WTC11 (cell line): ENCODE results near the gene CCNF. TPM values are rescaled to one million over a fixed set of nuclear protein-coding genes. Genes with fewer than 3 reads are reported as not detected.
"Not testable (repeated sequence)": the region's sequence is repeated elsewhere in the genome, so short reads cannot be mapped to it uniquely, and the experiment has no call there.

ENCODE experiments used
- ATAC-seq: fragments of 200-7000 bp; cut with Tn5 transposase; 2 replicates; pipeline ENCODE4 v1.10.0; 2021; ENCODE audit warnings: mild to moderate bottlenecking, moderate library complexity
- CTCF ChIA-PET: fragments of 300-600 bp; sonication (Branson Sonifier 250); formaldehyde crosslinking; loops from one replicate; lab custom pipeline; 2021; ENCODE audit warnings: antibody characterized with exemption; lab: Charles Lee
- POLR2A ChIA-PET: fragments of 350-600 bp; sonication (Branson Sonifier 250); formaldehyde crosslinking; loops from one replicate; lab custom pipeline; 2021; ENCODE audit warnings: antibody characterized with exemption; lab: Charles Lee
- DNase-seq: peaks from one replicate; pipeline ENCODE4 v3.0.0; 2021; ENCODE audit warnings: low spot score
- H3K27ac Mint-ChIP-seq: 2 replicates; pipeline ENCODE4 v1.8.0; 2021; ENCODE audit warnings: mixed read lengths
- H3K27me3 Mint-ChIP-seq: 2 replicates; pipeline ENCODE4 v1.8.0; 2021; ENCODE audit warnings: low read depth, mild to moderate bottlenecking, moderate library complexity, mixed read lengths
- H3K36me3 Mint-ChIP-seq: 2 replicates; pipeline ENCODE4 v1.8.0; 2021; ENCODE audit warnings: mixed read lengths
- H3K4me1 Mint-ChIP-seq: 2 replicates; pipeline ENCODE4 v1.8.0; 2022; ENCODE audit warnings: mixed read lengths
- H3K4me3 Mint-ChIP-seq: 2 replicates; pipeline ENCODE4 v1.8.0; 2021; ENCODE audit warnings: mild to moderate bottlenecking, moderate library complexity, mixed read lengths
- H3K9me3 Mint-ChIP-seq: 2 replicates; pipeline ENCODE4 v1.8.0; 2021; ENCODE audit warnings: mixed read lengths
- ETV6 ChIP-seq: sonication (generic); formaldehyde crosslinking; IDR thresholded peaks from 2 replicates; pipeline ENCODE4 v1.8.1; 2022; ENCODE audit warnings: mild to moderate bottlenecking, missing genetic modification reagents
- FOXJ3 ChIP-seq: sonication (generic); formaldehyde crosslinking; IDR thresholded peaks from 2 replicates; pipeline ENCODE4 v1.9.0; 2021; ENCODE audit warnings: missing genetic modification reagents, mild to moderate bottlenecking, borderline replicate concordance
- GTF2I ChIP-seq: fragments of 250-450 bp; sonication (Bioruptor Pico); conservative IDR thresholded peaks from 2 replicates; pipeline ENCODE4 v1.4.0; 2021; ENCODE audit warnings: mild to moderate bottlenecking
- HMGA2 ChIP-seq: fragments of 250-450 bp; sonication (Bioruptor Pico); IDR thresholded peaks from 2 replicates; pipeline ENCODE4 v1.4.0; 2021; ENCODE audit warnings: mild to moderate bottlenecking, moderate library complexity
- NFATC4 ChIP-seq: fragments of 250-450 bp; sonication (Bioruptor Pico); IDR thresholded peaks from 2 replicates; pipeline ENCODE4 v1.9.0; 2021; ENCODE audit warnings: mild to moderate bottlenecking
- NR2C2 ChIP-seq: sonication (generic); formaldehyde crosslinking; IDR thresholded peaks from 2 replicates; pipeline ENCODE4 v1.8.0; 2022; ENCODE audit warnings: mild to moderate bottlenecking, missing genetic modification reagents
- PRRX2 ChIP-seq: fragments of 250-450 bp; sonication (Bioruptor Pico); IDR thresholded peaks from 2 replicates; pipeline ENCODE4 v1.8.0; 2021; ENCODE audit warnings: mild to moderate bottlenecking
- ZNF416 ChIP-seq: fragments of 250-450 bp; sonication (Bioruptor Pico); IDR thresholded peaks from 2 replicates; pipeline ENCODE4 v1.9.0; 2021; ENCODE audit warnings: mild to moderate bottlenecking, inconsistent platforms
- total RNA-seq: library from RNA; stranded (reverse); gene quantifications from 3 replicates; pipeline ENCODE4 v1.2.3, GENCODE V29; 2021
- TF ChIP-seq, protein P1 (sequence below): sonication (generic); formaldehyde crosslinking; IDR thresholded peaks from 2 replicates; pipeline ENCODE4 v1.8.0; 2023; ENCODE audit warnings: mild to moderate bottlenecking, missing genetic modification reagents
- TF ChIP-seq, protein P2 (sequence below): fragments of 250-450 bp; sonication (Bioruptor Pico); IDR thresholded peaks from 2 replicates; pipeline ENCODE4 v1.9.0; 2021; ENCODE audit warnings: mild to moderate bottlenecking
- TF ChIP-seq, protein P3 (sequence below): sonication (generic); formaldehyde crosslinking; IDR thresholded peaks from 2 replicates; pipeline ENCODE4 v1.8.1; 2022; ENCODE audit warnings: missing genetic modification reagents, borderline replicate concordance
- TF ChIP-seq, protein P4 (sequence below): fragments of 200-600 bp; IDR thresholded peaks from 2 replicates; pipeline ENCODE4 v1.8.0; 2022; ENCODE audit warnings: antibody characterized with exemption
- TF ChIP-seq, protein P5 (sequence below): sonication (generic); formaldehyde crosslinking; IDR thresholded peaks from 2 replicates; pipeline ENCODE4 v1.8.1; 2023; ENCODE audit warnings: mild to moderate bottlenecking, missing genetic modification reagents, borderline replicate concordance
- TF ChIP-seq, protein P6 (sequence below): sonication (generic); formaldehyde crosslinking; IDR thresholded peaks from 2 replicates; pipeline ENCODE4 v1.8.0; 2022; ENCODE audit warnings: mild to moderate bottlenecking, missing genetic modification reagents

CCNF gene
- total RNA-seq, 1 experiment from 2014 or later, result 65.7 TPM

DNA sequence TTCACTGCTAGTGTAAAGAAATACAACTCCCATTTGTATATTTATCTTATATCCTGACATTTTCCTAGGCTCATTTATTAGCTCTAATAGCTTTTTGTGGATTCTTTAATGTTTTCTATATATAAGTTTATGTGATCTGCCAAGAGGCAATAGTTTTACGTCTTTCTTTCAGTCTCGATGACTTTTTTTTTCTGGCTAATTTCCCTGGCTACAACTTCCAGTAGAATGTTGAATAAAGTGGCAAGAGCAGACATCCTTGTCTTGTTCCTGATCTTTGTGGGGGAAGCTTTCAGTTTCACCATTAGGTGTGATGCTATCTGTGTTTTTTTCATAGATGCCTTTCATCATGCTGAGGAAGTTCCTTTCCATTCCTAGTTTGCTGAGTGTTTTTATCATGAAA lies 44.8 kb upstream of the CCNF start (continued):
- TF ChIP-seq, protein P1, sequence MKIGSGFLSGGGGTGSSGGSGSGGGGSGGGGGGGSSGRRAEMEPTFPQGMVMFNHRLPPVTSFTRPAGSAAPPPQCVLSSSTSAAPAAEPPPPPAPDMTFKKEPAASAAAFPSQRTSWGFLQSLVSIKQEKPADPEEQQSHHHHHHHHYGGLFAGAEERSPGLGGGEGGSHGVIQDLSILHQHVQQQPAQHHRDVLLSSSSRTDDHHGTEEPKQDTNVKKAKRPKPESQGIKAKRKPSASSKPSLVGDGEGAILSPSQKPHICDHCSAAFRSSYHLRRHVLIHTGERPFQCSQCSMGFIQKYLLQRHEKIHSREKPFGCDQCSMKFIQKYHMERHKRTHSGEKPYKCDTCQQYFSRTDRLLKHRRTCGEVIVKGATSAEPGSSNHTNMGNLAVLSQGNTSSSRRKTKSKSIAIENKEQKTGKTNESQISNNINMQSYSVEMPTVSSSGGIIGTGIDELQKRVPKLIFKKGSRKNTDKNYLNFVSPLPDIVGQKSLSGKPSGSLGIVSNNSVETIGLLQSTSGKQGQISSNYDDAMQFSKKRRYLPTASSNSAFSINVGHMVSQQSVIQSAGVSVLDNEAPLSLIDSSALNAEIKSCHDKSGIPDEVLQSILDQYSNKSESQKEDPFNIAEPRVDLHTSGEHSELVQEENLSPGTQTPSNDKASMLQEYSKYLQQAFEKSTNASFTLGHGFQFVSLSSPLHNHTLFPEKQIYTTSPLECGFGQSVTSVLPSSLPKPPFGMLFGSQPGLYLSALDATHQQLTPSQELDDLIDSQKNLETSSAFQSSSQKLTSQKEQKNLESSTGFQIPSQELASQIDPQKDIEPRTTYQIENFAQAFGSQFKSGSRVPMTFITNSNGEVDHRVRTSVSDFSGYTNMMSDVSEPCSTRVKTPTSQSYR, result no peak
- TF ChIP-seq NFATC4 (CRISPR knock-in tag), result no peak
- TF ChIP-seq, protein P2, sequence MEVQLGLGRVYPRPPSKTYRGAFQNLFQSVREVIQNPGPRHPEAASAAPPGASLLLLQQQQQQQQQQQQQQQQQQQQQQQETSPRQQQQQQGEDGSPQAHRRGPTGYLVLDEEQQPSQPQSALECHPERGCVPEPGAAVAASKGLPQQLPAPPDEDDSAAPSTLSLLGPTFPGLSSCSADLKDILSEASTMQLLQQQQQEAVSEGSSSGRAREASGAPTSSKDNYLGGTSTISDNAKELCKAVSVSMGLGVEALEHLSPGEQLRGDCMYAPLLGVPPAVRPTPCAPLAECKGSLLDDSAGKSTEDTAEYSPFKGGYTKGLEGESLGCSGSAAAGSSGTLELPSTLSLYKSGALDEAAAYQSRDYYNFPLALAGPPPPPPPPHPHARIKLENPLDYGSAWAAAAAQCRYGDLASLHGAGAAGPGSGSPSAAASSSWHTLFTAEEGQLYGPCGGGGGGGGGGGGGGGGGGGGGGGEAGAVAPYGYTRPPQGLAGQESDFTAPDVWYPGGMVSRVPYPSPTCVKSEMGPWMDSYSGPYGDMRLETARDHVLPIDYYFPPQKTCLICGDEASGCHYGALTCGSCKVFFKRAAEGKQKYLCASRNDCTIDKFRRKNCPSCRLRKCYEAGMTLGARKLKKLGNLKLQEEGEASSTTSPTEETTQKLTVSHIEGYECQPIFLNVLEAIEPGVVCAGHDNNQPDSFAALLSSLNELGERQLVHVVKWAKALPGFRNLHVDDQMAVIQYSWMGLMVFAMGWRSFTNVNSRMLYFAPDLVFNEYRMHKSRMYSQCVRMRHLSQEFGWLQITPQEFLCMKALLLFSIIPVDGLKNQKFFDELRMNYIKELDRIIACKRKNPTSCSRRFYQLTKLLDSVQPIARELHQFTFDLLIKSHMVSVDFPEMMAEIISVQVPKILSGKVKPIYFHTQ (CRISPR knock-in tag), result no peak
- TF ChIP-seq, protein P3, sequence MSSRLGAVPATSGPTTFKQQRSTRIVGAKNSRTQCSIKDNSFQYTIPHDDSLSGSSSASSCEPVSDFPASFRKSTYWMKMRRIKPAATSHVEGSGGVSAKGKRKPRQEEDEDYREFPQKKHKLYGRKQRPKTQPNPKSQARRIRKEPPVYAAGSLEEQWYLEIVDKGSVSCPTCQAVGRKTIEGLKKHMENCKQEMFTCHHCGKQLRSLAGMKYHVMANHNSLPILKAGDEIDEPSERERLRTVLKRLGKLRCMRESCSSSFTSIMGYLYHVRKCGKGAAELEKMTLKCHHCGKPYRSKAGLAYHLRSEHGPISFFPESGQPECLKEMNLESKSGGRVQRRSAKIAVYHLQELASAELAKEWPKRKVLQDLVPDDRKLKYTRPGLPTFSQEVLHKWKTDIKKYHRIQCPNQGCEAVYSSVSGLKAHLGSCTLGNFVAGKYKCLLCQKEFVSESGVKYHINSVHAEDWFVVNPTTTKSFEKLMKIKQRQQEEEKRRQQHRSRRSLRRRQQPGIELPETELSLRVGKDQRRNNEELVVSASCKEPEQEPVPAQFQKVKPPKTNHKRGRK (CRISPR knock-in tag), result no peak
- TF ChIP-seq ETV6 (CRISPR knock-in tag), result no peak

DNA sequence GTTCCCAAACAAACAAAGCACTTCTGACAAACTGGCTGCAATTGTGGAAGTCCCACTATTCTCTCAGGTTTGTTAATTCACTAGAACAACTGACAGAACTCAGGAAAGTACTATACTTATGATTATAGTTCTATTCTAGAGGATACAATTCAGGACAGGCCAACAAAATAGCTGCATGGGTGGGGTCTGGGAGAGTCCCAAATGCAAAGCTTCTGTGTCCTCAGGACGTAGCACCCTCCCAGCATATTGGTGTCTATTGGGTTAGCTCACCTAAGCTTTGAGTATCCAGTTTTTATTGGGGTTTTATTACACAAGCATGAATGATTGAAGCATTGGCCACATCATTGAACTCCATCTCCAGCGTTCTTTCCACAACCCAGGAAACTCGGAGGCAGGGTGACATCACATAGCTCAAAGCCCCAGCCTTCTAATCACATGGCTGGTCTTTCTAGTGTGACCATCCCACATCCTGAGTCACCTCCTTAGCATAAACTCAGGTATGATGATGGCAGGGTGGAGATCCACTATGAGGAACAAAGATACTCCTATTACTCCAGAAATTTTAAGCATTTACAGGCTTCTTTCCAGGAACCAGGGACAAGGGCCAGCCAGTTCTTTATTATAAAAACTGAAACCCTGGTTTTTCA lies 43.9 kb upstream of the CCNF start:
- ChIA-PET CTCF (interaction anchor here (0.8 to 2.6 kb wide), 2 partner anchors 45 to 116 kb away, joined by 5 to 7 read pairs; partner anchors contain the start of gene ABCA3), POLR2A (no interaction called here)
- Mint-ChIP-seq H3K27me3 (peaks cover 3% of the 10 kb centered on the region), H3K36me3 (peaks cover 11% of the 10 kb centered on the region), H3K27ac (no peak overlapping the region; the same call in 1 of the 2 replicates), H3K4me1 (peaks cover 30% of the 10 kb centered on the region), H3K4me3 (no peak overlapping the region), H3K9me3 (peaks cover 16% of the 10 kb centered on the region)
- TF ChIP-seq, protein P4, sequence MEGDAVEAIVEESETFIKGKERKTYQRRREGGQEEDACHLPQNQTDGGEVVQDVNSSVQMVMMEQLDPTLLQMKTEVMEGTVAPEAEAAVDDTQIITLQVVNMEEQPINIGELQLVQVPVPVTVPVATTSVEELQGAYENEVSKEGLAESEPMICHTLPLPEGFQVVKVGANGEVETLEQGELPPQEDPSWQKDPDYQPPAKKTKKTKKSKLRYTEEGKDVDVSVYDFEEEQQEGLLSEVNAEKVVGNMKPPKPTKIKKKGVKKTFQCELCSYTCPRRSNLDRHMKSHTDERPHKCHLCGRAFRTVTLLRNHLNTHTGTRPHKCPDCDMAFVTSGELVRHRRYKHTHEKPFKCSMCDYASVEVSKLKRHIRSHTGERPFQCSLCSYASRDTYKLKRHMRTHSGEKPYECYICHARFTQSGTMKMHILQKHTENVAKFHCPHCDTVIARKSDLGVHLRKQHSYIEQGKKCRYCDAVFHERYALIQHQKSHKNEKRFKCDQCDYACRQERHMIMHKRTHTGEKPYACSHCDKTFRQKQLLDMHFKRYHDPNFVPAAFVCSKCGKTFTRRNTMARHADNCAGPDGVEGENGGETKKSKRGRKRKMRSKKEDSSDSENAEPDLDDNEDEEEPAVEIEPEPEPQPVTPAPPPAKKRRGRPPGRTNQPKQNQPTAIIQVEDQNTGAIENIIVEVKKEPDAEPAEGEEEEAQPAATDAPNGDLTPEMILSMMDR, result no peak
- TF ChIP-seq, protein P3 (CRISPR knock-in tag), result no peak
- TF ChIP-seq PRRX2 (no peak), HMGA2 (CRISPR knock-in tag) (no peak), GTF2I (no peak), ZNF416 (CRISPR knock-in tag) (no peak), NR2C2 (CRISPR knock-in tag) (no peak), FOXJ3 (CRISPR knock-in tag) (no peak)
- TF ChIP-seq, protein P5, sequence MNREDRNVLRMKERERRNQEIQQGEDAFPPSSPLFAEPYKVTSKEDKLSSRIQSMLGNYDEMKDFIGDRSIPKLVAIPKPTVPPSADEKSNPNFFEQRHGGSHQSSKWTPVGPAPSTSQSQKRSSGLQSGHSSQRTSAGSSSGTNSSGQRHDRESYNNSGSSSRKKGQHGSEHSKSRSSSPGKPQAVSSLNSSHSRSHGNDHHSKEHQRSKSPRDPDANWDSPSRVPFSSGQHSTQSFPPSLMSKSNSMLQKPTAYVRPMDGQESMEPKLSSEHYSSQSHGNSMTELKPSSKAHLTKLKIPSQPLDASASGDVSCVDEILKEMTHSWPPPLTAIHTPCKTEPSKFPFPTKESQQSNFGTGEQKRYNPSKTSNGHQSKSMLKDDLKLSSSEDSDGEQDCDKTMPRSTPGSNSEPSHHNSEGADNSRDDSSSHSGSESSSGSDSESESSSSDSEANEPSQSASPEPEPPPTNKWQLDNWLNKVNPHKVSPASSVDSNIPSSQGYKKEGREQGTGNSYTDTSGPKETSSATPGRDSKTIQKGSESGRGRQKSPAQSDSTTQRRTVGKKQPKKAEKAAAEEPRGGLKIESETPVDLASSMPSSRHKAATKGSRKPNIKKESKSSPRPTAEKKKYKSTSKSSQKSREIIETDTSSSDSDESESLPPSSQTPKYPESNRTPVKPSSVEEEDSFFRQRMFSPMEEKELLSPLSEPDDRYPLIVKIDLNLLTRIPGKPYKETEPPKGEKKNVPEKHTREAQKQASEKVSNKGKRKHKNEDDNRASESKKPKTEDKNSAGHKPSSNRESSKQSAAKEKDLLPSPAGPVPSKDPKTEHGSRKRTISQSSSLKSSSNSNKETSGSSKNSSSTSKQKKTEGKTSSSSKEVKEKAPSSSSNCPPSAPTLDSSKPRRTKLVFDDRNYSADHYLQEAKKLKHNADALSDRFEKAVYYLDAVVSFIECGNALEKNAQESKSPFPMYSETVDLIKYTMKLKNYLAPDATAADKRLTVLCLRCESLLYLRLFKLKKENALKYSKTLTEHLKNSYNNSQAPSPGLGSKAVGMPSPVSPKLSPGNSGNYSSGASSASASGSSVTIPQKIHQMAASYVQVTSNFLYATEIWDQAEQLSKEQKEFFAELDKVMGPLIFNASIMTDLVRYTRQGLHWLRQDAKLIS (CRISPR knock-in tag), result no peak
- TF ChIP-seq, protein P6, sequence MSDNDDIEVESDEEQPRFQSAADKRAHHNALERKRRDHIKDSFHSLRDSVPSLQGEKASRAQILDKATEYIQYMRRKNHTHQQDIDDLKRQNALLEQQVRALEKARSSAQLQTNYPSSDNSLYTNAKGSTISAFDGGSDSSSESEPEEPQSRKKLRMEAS (CRISPR knock-in tag), result no peak
- ATAC-seq (no peak), DNase-seq (no peak)

DNA sequence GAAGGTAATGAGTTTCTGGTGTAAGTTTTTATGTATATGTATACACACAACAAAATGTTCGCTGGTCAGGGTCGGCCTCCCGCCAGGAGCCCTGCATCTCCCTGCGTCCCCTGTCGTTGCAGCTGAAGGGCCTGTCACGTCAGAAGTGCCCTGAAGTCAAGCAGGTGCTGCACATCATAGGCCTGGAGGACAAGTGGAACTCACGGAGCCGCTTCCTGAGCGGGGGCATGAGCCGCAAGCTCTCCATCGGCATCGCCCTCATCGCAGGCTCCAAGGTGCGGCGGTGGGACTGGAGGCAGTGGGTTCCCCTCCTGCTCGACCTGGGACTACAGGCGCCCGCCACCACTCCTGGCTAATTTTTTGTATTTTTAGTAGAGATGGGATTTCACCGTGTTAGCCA lies 43.3 kb upstream of the CCNF start:
- Mint-ChIP-seq H3K9me3 (peaks cover 16% of the 10 kb centered on the region), H3K27ac (peak overlapping the region; percentile 66; the same call in 1 of the 2 replicates), H3K36me3 (peaks cover 11% of the 10 kb centered on the region), H3K4me1 (peaks cover 30% of the 10 kb centered on the region)
- CTCF ChIA-PET, result interaction anchor here (2.6 kb wide), 1 partner anchor 46 kb away, joined by 7 read pairs; the partner anchor contains the start of gene ABCA3
- ATAC-seq, H3K27me3 Mint-ChIP-seq, H3K4me3 Mint-ChIP-seq, POLR2A ChIA-PET: not testable (repeated sequence)
- DNase-seq, result peak; percentile 21
